ENCODE measurements around the gene ASB15. TPM values are rescaled to one million over a fixed set of nuclear protein-coding genes. Genes with fewer than 3 reads are reported as not detected.
"Not testable (repeated sequence)": the region's sequence is repeated elsewhere in the genome, so short reads cannot be mapped to it uniquely, and the experiment has no call there.

The ASB15 gene
- total RNA-seq, 4 donors from 2014 or later, result not detected

GRCh38 chr7:123633553-123633952, 31.9 kb downstream of the ASB15 start:
- ATAC-seq (ENCODE audit: low FRiP score) (no peak), DNase-seq (ENCODE audit: low spot score) (no peak)
- no peak for TF ChIP-seq CTCF (IDR thresholded peaks at IDR 0.05)

DNA sequence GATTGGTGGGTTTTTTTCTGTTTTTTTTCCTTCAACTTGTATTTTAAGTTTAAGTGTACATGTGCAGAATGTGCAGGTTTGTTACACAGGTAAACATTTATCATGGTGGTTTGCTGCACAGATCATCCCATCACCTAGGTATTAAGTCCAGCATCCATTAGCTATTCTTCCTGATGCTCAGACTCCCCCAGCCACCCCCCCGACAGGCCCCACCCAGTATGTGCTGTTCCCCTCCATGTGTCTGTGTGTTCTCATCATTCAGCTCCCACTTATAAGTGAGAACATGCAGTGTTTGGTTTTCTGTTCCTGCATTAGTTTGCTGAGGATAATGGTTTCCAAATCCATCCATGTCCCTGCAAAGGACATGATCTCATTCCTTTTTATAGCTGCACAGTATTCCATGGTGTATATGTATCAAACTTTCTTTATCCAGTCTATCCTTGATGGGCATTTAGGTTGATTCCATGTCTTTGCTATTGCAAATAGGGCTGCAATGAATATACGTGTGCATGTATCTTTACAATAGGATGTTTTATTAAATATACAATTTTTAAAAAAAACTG, 32.5 kb downstream of the ASB15 start:
- not testable (repeated sequence) for DNase-seq (ENCODE audit: low spot score); ATAC-seq (ENCODE audit: low FRiP score)

DNA sequence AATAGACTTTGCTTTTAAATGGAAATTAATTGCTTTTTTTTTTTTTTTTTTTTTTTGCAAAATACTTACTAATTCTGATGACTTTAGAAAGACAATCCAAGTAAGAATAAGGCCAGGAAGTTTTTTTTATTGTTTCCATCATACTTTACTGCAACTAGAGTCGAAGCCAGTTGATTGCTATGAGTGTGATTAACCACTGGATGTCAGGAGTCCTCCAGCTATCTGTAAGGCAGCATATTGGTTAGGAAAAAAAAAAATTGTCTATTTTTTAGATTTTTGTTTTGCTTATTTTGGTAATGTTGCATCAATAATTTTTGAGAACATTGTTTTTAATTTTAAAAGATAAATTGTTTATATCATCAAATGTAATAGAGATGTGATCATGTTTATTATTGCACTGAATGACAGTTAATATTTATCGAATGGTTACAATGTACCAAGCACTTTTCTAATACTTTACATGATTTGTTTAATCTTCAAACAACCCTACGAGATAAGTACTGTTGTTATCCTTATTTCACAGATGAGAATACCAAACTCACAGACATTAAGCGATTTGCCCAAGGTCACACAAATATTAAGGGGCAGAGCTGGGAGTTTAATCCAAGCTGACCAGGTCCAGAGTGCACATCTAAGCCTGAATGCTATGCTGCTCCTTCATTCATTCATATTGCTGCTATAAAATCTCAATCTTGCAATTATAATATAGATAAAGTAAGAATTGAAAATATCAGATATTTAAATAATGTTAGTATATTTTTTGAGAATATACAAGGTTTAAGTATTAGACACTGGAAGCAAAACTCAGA, 34.1 kb downstream of the ASB15 start:
- ATAC-seq (ENCODE audit: low FRiP score) (no peak), DNase-seq (ENCODE audit: low spot score) (no peak)
- TF ChIP-seq CTCF (IDR thresholded peaks at IDR 0.05), result no peak

DNA sequence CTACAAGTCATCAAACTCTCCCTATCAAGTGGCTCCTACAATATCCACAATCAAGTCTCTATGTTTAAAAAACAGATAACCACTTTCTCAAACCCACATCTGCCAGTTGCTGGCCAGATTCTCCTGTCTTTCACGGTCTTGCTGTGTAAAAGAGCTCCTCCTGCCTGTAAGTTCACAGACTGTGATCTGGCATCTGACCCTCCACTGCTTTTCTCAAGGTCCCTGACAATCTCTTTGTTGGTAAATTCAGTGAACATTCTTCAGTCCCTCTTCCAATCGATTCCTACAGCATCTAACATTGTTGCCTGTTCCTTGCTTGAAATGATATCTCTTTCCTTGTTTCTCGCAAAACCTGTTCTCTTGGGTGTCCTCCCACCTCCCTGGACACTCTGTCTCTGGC, 35.6 kb downstream of the ASB15 start:
- no peak for DNase-seq (ENCODE audit: low spot score)
- ATAC-seq (ENCODE audit: low FRiP score), result no peak
- no peak for TF ChIP-seq CTCF (IDR thresholded peaks at IDR 0.05)

DNA sequence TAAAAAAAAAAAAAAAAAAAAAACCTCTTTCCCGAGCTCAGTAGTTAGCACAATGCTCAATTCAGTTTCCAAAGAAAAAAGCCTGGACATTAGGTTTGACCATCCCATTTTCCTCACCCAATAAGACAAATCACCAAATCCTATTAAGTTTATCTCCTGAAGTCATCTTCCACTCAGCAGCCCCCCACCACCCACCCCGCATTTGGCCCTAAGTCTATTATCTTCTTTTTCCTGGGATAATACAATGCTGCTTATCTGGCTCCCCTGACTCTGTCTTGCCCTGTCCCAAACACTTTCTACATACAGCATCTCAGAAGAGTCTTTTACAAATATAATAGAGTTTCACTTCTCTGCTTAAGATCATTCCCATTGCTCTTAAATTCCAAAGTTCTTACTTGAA, 36.3 kb downstream of the ASB15 start:
- no peak for ATAC-seq (ENCODE audit: low FRiP score)
- TF ChIP-seq CTCF (IDR thresholded peaks at IDR 0.05), result no peak
- no peak for DNase-seq (ENCODE audit: low spot score)

DNA sequence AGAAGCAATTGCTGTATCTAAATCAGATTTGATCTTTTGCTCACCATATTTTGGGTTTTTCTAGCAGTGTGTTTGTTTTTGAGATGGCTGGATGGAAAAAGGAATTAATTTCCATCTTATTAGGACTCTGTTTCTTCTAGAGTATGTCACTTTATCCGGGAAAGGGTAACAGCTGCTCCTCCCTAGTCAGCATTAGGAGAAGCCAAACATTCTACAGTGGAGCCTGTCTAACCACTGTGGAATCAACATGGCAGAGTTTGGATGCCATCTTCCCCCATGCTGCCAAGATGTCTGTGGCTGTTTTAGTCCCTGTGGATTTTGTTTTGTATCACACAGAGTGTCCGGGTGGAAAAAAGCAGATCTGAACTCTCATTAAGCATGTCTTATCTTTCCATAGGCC, 38.0 kb downstream of the ASB15 start:
- DNase-seq (ENCODE audit: low spot score), result no peak
- TF ChIP-seq CTCF (IDR thresholded peaks at IDR 0.05), result no peak
- ATAC-seq (ENCODE audit: low FRiP score), result no peak

DNA sequence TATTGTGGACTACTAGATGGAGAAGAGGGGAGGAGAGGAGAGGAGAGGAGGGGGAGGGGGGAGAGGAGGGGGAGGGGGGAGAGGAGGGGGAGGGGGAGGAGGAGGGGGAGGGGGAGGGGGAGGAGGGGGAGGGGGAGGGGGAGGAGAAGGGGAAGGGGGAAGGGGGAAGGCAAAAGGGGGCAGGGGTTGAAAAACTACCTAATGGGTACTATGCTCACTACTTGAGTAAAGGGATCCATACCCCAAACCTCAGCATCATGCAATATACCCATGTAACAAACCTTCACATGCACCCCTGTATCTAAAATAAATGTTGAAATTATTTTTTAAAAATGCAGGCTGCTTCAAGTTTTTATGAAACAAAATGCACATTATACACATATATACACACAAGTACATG, 39.0 kb downstream of the ASB15 start:
- TF ChIP-seq CTCF (IDR thresholded peaks at IDR 0.05), result no peak
- ATAC-seq (ENCODE audit: low FRiP score) (no peak), DNase-seq (ENCODE audit: low spot score) (no peak)
